Measurements from ENCODE around the gene FJX1.

- TF ChIP-seq CTCF (IDR thresholded peaks at IDR 0.05 in 2 of 3, conservative IDR thresholded peaks at IDR 0.05 in 1 of 3; ENCODE audit: borderline replicate concordance in 1 of 3, insufficient read depth in 1 of 3, low read depth in 2 of 3, low read length in 2 of 3), result no peak
- TF ChIP-seq FOSL1 (IDR thresholded peaks at IDR 0.05; ENCODE audit: low read depth), result no peak
- TF ChIP-seq POLR2A (IDR thresholded peaks at IDR 0.05; ENCODE audit: borderline replicate concordance, extremely low read depth, insufficient read depth, insufficient read length), result no peak
- TF ChIP-seq, protein P1, sequence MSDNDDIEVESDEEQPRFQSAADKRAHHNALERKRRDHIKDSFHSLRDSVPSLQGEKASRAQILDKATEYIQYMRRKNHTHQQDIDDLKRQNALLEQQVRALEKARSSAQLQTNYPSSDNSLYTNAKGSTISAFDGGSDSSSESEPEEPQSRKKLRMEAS (IDR thresholded peaks at IDR 0.05), result no peak
- TF ChIP-seq CBX3 (IDR thresholded peaks at IDR 0.05; ENCODE audit: low read depth), result no peak
- TF ChIP-seq EZH2 (IDR thresholded peaks at IDR 0.05), result no peak
- no peak for TF ChIP-seq ZFX (IDR thresholded peaks at IDR 0.05)
- no peak for TF ChIP-seq EZH2phosphoT487 (IDR thresholded peaks at IDR 0.05; ENCODE audit: borderline replicate concordance)
These were observed 40.0 kb downstream of the FJX1 start for GRCh38 chr11:35658020-35658948.
